ENCODE data around the gene RBSN. TPM values are rescaled to one million over a fixed set of nuclear protein-coding genes. Genes with fewer than 3 reads are reported as not detected.

Gene RBSN
- total RNA-seq, 1 donor from 2014 or later, result 21.1 TPM

DNA sequence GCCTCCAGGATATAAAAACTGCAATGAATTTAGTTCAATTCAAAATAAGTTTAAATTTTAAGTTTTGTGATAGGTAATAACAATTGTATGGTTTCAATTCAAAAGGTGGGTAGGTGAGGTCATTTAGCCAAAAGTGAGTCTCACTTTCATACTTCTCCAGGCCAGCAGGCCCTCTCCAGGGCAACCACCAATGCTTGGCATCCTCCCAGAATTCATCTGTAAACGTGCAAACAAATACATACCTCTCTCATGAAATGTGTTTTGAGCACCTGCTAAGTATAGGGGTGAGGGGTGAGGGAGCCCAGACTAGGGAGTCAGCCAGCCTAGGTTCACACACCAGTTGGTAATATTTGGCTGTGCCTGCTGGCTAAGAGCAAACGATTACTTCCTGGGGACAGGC lies 22.0 kb upstream of the RBSN start:
- no peak overlapping the region for H3K4me3 ChIP-seq (ENCODE audit: low read depth, low read length)
- TF ChIP-seq, protein P1, sequence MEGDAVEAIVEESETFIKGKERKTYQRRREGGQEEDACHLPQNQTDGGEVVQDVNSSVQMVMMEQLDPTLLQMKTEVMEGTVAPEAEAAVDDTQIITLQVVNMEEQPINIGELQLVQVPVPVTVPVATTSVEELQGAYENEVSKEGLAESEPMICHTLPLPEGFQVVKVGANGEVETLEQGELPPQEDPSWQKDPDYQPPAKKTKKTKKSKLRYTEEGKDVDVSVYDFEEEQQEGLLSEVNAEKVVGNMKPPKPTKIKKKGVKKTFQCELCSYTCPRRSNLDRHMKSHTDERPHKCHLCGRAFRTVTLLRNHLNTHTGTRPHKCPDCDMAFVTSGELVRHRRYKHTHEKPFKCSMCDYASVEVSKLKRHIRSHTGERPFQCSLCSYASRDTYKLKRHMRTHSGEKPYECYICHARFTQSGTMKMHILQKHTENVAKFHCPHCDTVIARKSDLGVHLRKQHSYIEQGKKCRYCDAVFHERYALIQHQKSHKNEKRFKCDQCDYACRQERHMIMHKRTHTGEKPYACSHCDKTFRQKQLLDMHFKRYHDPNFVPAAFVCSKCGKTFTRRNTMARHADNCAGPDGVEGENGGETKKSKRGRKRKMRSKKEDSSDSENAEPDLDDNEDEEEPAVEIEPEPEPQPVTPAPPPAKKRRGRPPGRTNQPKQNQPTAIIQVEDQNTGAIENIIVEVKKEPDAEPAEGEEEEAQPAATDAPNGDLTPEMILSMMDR (IDR thresholded peaks at IDR 0.05; ENCODE audit: insufficient read depth, low read length, poor library complexity, severe bottlenecking), result no peak
- peaks cover 5% of the 10 kb centered on the region for H3K27me3 ChIP-seq (ENCODE audit: control insufficient read depth, insufficient read depth, low read length)
- no peaks in the 10 kb centered on the region for H3K36me3 ChIP-seq (ENCODE audit: control insufficient read depth, insufficient read depth, low read length)
- no peak for DNase-seq (ENCODE audit: low read depth)

DNA sequence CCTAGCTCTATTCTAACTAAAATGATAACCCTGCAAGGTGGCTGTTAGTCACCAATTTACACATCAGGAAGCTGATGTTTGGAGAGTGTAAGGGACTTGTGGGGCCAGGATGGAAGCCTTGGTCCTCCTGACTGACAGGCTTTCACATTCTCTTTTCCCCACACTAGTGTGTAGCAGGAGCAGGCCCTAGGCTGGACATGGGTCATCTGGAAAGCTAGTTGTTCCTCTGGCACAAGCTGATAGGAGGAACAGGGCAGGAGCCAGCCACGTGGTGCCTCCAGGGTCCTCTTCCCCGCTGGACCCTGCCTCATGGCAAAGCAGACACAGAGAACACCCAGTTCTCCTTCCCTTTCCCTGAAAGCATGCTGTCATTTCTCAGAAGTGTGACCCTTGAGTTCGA lies 18.1 kb upstream of the RBSN start:
- Histone ChIP-seq H3K36me3 (ENCODE audit: control insufficient read depth, insufficient read depth, low read length) (no peaks in the 10 kb centered on the region), H3K27me3 (ENCODE audit: control insufficient read depth, insufficient read depth, low read length) (peaks cover 5% of the 10 kb centered on the region), H3K4me3 (ENCODE audit: low read depth, low read length) (no peak overlapping the region)
- TF ChIP-seq, protein P1 (IDR thresholded peaks at IDR 0.05; ENCODE audit: insufficient read depth, low read length, poor library complexity, severe bottlenecking), result no peak
- DNase-seq (ENCODE audit: low read depth), result no peak

DNA sequence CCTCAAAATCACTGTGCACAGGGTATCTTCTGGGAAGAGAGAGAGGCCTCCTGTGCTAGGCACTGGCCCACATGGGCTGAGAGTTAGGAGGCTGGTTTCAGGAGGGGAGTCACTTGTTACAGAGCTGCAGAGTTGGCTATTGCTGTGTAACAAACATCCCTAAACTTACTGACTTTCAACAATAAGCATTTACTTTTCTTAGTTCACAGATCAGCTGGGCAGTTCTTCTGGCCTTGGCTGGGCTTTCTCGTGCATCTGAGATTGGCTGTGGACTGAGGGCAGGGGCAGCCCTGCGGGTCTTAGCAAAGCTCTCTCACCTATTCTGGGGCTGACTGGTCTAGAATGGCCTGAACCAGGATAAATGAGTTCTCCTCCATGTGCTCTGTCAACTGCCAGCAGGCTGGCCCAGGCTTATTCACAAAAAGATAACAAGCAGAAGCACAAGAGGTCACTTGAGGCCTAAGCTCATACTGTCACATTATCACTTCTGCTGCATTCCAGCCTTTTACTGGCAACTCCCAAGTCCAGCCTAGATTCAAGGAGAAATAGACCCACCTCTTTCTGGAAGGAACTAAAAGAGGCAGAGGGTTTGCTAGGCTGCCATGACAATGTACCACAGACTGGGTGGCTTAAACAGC lies 17.2 kb upstream of the RBSN start:
- Histone ChIP-seq H3K4me3 (ENCODE audit: low read depth, low read length) (no peak overlapping the region), H3K27me3 (ENCODE audit: control insufficient read depth, insufficient read depth, low read length) (peaks cover 5% of the 10 kb centered on the region), H3K36me3 (ENCODE audit: control insufficient read depth, insufficient read depth, low read length) (no peaks in the 10 kb centered on the region)
- DNase-seq (ENCODE audit: low read depth), result no peak
- TF ChIP-seq, protein P1 (IDR thresholded peaks at IDR 0.05; ENCODE audit: insufficient read depth, low read length, poor library complexity, severe bottlenecking), result no peak

DNA sequence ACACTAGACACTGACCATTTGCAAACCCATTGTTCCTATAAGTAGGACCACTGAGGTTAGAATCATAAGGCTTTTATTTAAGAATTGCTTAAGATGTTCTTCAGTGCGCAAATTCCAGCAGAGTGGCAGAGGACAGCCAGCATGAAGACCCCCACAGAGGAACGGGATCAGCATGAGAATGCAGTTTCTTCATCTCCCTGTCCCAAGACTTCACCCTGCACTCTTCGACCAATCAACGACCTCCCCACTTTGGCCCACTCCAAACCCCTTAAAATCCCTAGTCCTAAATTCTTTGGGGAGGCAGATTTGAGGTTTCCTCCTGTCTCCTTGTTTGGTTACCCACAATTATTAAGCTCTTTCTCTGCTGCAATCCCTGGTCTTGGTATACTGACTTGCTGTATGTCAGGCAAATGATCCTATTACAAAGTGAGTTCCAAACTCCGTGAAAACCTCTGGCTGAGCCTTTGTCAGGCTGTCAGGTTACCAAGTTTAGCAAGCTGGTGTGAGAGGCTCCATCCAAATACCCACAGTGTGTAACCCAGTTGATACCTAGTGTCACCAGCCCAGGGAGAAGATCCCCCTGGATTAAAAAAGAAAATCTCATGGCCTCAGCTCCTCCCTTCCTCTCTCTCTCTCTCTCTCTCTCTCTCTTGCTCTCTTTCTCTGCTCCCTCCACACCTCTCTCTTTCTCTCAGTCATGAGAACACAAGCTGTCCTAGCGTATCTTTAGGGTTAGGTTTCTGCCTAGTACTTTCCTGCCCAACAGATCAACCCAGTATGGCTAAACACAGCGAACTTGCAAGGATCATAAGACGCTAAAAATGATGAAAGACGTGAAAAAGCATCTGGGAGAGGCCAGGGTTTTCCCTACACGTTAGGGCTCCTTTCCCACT lies 15.8 kb upstream of the RBSN start:
- H3K36me3 ChIP-seq (ENCODE audit: control insufficient read depth, insufficient read depth, low read length), result no peaks in the 10 kb centered on the region
- TF ChIP-seq, protein P1 (IDR thresholded peaks at IDR 0.05; ENCODE audit: insufficient read depth, low read length, poor library complexity, severe bottlenecking), result no peak
- peaks cover 5% of the 10 kb centered on the region for H3K27me3 ChIP-seq (ENCODE audit: control insufficient read depth, insufficient read depth, low read length)
- no peak for DNase-seq (ENCODE audit: low read depth)
- no peak overlapping the region for H3K4me3 ChIP-seq (ENCODE audit: low read depth, low read length)

DNA sequence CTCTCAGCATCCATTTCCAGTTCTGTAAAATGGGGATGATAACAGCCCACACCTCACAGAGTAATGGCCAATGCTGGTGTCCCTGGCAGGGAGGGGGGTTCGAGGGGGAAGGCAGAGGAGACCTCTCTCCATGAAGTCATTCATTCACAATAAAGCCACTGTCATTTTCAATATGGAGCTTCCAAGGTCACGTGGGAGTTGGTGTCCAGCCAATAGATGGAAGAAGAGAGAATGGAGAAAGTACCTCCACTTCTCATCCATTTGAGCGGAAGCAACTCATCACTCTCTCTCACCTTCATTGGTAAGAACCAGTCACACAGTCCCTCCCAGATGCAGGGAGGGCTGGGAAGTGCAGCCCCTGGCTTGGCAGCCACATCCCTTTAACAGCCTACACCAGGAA lies 14.9 kb upstream of the RBSN start:
- Histone ChIP-seq H3K4me3 (ENCODE audit: low read depth, low read length) (no peak overlapping the region), H3K36me3 (ENCODE audit: control insufficient read depth, insufficient read depth, low read length) (no peaks in the 10 kb centered on the region), H3K27me3 (ENCODE audit: control insufficient read depth, insufficient read depth, low read length) (peaks cover 5% of the 10 kb centered on the region)
- TF ChIP-seq, protein P1 (IDR thresholded peaks at IDR 0.05; ENCODE audit: insufficient read depth, low read length, poor library complexity, severe bottlenecking), result no peak
- no peak for DNase-seq (ENCODE audit: low read depth)
